GM12864 (cell line): Measurements from ENCODE around the gene MCM9.

Experiments used
- DNase-seq: peaks from one replicate; pipeline ENCODE4 v3.0.0-alpha.2; 2011; ENCODE audit warnings: low read depth
- H3K4me3 ChIP-seq: 2 replicates; pipeline ENCODE4 v1.5.1; 2011; ENCODE audit warnings: mild to moderate bottlenecking, low read depth, low read length, control low read depth
- TF ChIP-seq, protein P1 (sequence below): IDR thresholded peaks from 2 replicates; pipeline ENCODE4 v1.5.1; 2011; ENCODE audit warnings: low read depth, mild to moderate bottlenecking, moderate library complexity, low read length, control low read depth, inconsistent platforms; ENCODE audit errors: missing control alignments

Gene MCM9

GRCh38 chr6:118810420-118811027 is 124.4 kb downstream of the MCM9 start:
- DNase-seq = peak; percentile 47
- TF ChIP-seq, protein P1, sequence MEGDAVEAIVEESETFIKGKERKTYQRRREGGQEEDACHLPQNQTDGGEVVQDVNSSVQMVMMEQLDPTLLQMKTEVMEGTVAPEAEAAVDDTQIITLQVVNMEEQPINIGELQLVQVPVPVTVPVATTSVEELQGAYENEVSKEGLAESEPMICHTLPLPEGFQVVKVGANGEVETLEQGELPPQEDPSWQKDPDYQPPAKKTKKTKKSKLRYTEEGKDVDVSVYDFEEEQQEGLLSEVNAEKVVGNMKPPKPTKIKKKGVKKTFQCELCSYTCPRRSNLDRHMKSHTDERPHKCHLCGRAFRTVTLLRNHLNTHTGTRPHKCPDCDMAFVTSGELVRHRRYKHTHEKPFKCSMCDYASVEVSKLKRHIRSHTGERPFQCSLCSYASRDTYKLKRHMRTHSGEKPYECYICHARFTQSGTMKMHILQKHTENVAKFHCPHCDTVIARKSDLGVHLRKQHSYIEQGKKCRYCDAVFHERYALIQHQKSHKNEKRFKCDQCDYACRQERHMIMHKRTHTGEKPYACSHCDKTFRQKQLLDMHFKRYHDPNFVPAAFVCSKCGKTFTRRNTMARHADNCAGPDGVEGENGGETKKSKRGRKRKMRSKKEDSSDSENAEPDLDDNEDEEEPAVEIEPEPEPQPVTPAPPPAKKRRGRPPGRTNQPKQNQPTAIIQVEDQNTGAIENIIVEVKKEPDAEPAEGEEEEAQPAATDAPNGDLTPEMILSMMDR = no peak
- no peak overlapping the region for H3K4me3 ChIP-seq

DNA sequence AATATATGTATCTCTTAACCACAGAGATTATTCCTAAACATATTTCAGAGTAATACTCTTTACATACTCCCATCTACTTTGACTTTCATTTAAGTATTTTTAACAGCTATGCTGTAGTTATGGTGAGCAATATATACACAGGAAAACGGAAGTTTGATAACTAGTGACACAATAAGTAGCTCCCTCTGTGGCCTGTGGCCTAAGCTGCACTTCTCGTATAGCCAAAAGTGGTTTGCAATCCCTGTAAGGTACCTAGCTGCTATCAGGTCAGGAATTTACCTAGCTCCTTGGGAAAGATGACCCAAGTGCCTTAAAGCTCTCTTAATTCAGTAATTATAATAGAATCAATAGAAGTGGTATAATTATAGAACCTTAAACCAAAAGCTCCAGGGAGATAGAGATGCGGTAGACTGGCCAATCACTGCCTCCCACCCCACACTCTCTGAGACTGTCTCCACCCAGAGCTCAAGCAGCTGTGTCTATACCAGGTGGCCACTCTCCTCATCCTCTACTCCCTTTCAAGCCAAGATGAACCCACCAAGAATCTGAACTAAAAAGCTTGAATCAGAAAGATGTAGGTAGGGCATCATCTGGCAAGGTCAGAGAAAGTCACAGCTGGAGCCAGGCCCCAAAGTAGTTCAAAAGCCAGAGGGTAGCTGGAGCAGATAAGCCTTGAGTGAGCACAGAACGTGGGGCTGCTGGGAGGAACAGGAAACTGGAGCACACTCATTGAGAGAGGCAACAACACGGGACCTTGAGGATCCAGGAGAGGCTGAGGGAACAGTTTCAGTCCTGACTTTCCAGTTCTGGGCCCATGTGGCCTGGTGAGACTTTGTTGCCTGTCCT is 125.9 kb downstream of the MCM9 start:
- peak; percentile 12 for DNase-seq
- no peak overlapping the region for H3K4me3 ChIP-seq
- TF ChIP-seq, protein P1 = peak; percentile 16

GRCh38 chr6:118804091-118804490 is 130.9 kb downstream of the MCM9 start:
- DNase-seq = no peak
- TF ChIP-seq, protein P1 = no peak
- no peak overlapping the region for H3K4me3 ChIP-seq

DNA sequence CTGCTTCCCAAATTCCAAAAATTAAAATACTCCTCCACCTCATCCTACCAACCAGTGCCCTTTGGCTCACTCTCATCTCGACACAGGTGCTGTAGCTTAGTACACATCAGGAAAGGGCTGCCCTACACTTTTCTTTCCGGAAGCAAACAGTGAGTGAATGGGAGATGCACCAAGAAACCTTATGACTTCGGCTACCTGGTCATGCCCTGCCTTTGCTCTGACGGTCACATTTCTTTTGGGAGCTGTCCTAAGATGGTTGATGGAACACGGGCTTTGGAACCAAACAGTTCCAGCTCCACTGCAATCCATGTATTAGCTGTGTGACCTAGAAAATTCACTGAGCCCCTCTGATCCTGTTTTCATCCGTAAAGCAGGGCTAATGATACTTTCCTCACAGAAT is 133.7 kb downstream of the MCM9 start:
- H3K4me3 ChIP-seq = no peak overlapping the region
- TF ChIP-seq, protein P1 = no peak
- DNase-seq = no peak

GRCh38 chr6:118800394-118801071 is 134.4 kb downstream of the MCM9 start:
- TF ChIP-seq, protein P1 = peak; percentile 91
- DNase-seq = peak; percentile 65
- H3K4me3 ChIP-seq = no peak overlapping the region; the same call in 1 of the 2 replicates

GRCh38 chr6:118799826-118800225 is 135.1 kb downstream of the MCM9 start:
- TF ChIP-seq, protein P1 = no peak
- H3K4me3 ChIP-seq = no peak overlapping the region
- DNase-seq = no peak
